ENCODE results near the gene YJEFN3.

The YJEFN3 gene

DNA sequence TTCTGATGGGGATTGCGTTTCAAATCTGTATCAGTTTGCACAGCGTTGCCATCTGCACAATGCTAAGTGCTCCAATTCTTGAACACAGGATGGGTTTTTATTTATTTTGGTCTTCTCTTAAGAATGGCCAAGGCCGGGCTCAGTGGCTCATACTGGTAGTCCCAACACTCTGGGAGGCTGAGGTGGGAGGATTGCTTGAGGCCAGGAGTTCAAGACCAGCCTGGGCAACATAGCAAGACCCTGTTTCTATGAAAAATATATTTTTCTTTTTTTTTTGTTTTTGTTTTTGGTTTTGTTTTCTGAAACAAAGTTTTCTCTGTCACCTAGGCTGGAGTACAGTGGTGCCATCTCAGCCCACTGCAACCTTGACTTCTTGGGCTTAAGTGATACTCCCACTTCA, 5.5 kb upstream of the YJEFN3 start:
- H3K79me2 ChIP-seq (ENCODE audit: insufficient read depth, low read length), result peaks cover 75% of the 10 kb centered on the region
- no peaks in the 10 kb centered on the region for H3K27me3 ChIP-seq (ENCODE audit: low read length)
- H3K27ac ChIP-seq (ENCODE audit: low read depth, low read length), result peak overlapping the region; percentile 93
- H3K36me3 ChIP-seq (ENCODE audit: low read length), result 0 out of 2 replicates have a peak, but pooled peaks cover 7% of the 10 kb centered on the region
- H2AFZ ChIP-seq (ENCODE audit: low read depth, low read length, severe bottlenecking), result no peak overlapping the region
- peak overlapping the region; percentile 54 for H3K9ac ChIP-seq (ENCODE audit: low read length)
- H3K9me2 ChIP-seq (replicated peaks; ENCODE audit: insufficient read depth, low read length), result no peaks in the 10 kb centered on the region
- TF ChIP-seq EZH2phosphoT487 (conservative IDR thresholded peaks at IDR 0.05; ENCODE audit: low read length), result no peak
- TF ChIP-seq, protein P1, sequence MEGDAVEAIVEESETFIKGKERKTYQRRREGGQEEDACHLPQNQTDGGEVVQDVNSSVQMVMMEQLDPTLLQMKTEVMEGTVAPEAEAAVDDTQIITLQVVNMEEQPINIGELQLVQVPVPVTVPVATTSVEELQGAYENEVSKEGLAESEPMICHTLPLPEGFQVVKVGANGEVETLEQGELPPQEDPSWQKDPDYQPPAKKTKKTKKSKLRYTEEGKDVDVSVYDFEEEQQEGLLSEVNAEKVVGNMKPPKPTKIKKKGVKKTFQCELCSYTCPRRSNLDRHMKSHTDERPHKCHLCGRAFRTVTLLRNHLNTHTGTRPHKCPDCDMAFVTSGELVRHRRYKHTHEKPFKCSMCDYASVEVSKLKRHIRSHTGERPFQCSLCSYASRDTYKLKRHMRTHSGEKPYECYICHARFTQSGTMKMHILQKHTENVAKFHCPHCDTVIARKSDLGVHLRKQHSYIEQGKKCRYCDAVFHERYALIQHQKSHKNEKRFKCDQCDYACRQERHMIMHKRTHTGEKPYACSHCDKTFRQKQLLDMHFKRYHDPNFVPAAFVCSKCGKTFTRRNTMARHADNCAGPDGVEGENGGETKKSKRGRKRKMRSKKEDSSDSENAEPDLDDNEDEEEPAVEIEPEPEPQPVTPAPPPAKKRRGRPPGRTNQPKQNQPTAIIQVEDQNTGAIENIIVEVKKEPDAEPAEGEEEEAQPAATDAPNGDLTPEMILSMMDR (IDR thresholded peaks at IDR 0.05; ENCODE audit: insufficient read depth, low read length, poor library complexity, severe bottlenecking), result no peak
- H3F3A ChIP-seq (ENCODE audit: insufficient read depth), result peaks cover 40% of the 10 kb centered on the region
- peak overlapping the region; percentile 72 for H3K4me2 ChIP-seq (ENCODE audit: low read depth, low read length, poor library complexity, severe bottlenecking)
- H3K9me3 ChIP-seq (ENCODE audit: insufficient read depth, low read length), result no peaks in the 10 kb centered on the region
- H3K4me3 ChIP-seq (ENCODE audit: insufficient read depth, low read length, poor library complexity, severe bottlenecking), result peak overlapping the region; percentile 16
- H4K20me1 ChIP-seq (ENCODE audit: low read depth, low read length), result no peaks in the 10 kb centered on the region

DNA sequence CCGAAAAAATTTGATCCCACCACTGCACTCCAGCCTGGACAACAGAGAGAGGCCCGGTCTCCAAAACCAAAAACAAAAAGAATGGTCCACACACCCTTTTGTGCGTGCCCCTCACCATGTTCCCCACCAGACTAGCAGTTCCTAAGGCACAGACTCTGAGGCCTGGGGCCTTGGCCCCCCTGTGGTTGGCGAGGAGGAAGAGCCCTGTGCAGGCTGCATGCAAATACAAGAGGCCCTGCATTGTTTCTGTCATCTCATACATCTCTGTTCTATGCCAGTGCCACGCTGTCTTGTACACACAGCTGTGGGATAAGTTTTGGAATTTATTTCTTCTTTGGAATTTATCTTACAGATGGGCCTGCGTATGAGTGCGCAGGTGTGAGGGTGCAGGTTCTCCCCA, 4.7 kb upstream of the YJEFN3 start:
- Histone ChIP-seq H3K27ac (ENCODE audit: low read depth, low read length) (peak overlapping the region; percentile 93), H3K4me2 (ENCODE audit: low read depth, low read length, poor library complexity, severe bottlenecking) (peak overlapping the region; percentile 72)

DNA sequence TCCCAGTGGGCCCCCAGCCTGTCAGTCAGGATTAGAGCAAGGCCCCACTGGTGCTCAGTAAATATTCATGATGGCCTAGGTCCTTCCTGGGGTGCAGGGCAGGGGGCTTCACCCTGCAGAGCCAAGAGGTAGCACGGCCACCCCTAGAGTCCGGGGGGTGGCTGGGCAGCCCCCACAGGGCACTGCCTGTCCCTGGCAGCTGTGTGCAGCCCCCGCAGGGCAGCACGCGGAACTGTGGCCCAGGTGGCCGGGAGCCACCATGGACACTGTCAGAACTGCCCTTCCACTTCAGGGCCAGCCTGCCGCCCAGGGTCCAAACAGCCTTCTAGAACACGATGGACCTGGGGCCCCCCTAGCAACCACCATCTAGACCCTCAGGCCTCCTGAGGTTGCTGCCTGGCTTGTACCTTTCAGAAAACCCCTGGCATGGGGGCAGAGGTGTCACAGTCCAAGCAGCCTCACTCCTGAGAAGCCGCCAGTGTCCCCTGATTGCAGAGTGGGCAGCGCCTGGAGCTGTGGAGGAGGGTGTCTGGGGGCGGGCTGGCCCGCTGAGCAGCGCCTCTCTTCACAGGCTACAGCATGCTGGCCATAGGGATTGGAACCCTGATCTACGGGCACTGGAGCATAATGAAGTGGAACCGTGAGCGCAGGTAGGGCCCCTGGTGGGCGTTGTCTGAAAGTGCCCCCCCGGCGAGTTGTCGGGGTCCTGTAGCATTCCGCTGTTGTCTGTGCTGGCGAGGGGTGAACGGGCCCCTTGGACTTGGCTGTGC, 2.9 kb upstream of the YJEFN3 start:
- Histone ChIP-seq H3K4me2 (ENCODE audit: low read depth, low read length, poor library complexity, severe bottlenecking) (peak overlapping the region; percentile 72), H3K9me3 (ENCODE audit: insufficient read depth, low read length) (no peaks in the 10 kb centered on the region), H3K36me3 (ENCODE audit: low read length) (no peaks in the 10 kb centered on the region), H2AFZ (ENCODE audit: low read depth, low read length, severe bottlenecking) (no peak overlapping the region), H3K27me3 (ENCODE audit: low read length) (no peaks in the 10 kb centered on the region), H3K9me2 (replicated peaks; ENCODE audit: insufficient read depth, low read length) (no peaks in the 10 kb centered on the region), H3K79me2 (ENCODE audit: insufficient read depth, low read length) (peaks cover 49% of the 10 kb centered on the region), H3F3A (ENCODE audit: insufficient read depth) (peaks cover 41% of the 10 kb centered on the region), H3K27ac (ENCODE audit: low read depth, low read length) (peak overlapping the region; percentile 93), H3K4me3 (ENCODE audit: insufficient read depth, low read length, poor library complexity, severe bottlenecking) (peak overlapping the region; percentile 4), H3K9ac (ENCODE audit: low read length) (peak overlapping the region; percentile 54), H4K20me1 (ENCODE audit: low read depth, low read length) (no peaks in the 10 kb centered on the region)
- TF ChIP-seq, protein P1 (IDR thresholded peaks at IDR 0.05; ENCODE audit: insufficient read depth, low read length, poor library complexity, severe bottlenecking), result peak; percentile 18
- TF ChIP-seq EZH2phosphoT487 (conservative IDR thresholded peaks at IDR 0.05; ENCODE audit: low read length), result no peak

More for the DNA sequence above, 4.7 kb upstream of the YJEFN3 start:
- Histone ChIP-seq H3K4me3 (ENCODE audit: insufficient read depth, low read length, poor library complexity, severe bottlenecking) (peak overlapping the region; percentile 19), H3K79me2 (ENCODE audit: insufficient read depth, low read length) (peaks cover 66% of the 10 kb centered on the region), H4K20me1 (ENCODE audit: low read depth, low read length) (no peaks in the 10 kb centered on the region), H3K27me3 (ENCODE audit: low read length) (no peaks in the 10 kb centered on the region), H3K9me3 (ENCODE audit: insufficient read depth, low read length) (no peaks in the 10 kb centered on the region), H3F3A (ENCODE audit: insufficient read depth) (peaks cover 40% of the 10 kb centered on the region), H3K9me2 (replicated peaks; ENCODE audit: insufficient read depth, low read length) (no peaks in the 10 kb centered on the region), H3K9ac (ENCODE audit: low read length) (peak overlapping the region; percentile 54), H2AFZ (ENCODE audit: low read depth, low read length, severe bottlenecking) (no peak overlapping the region), H3K36me3 (ENCODE audit: low read length) (0 out of 2 replicates have a peak, but pooled peaks cover 7% of the 10 kb centered on the region)
- no peak for TF ChIP-seq EZH2phosphoT487 (conservative IDR thresholded peaks at IDR 0.05; ENCODE audit: low read length)
- TF ChIP-seq, protein P1 (IDR thresholded peaks at IDR 0.05; ENCODE audit: insufficient read depth, low read length, poor library complexity, severe bottlenecking), result no peak
